Measurements from ENCODE around the gene OSBPL3. TPM values are rescaled to one million over a fixed set of nuclear protein-coding genes. Genes with fewer than 3 reads are reported as not detected.

The OSBPL3 gene
- total RNA-seq, 1 experiment from 2014 or later: 36.8 TPM

- ChIA-PET POLR2A (interaction anchor here (1.0 to 1.9 kb wide), 4 partner anchors 9 to 304 kb away, joined by 3 to 9 read pairs (median 5); partner anchors contain the start of genes CYCS and OSBPL3), RAD21 (ENCODE audit: low non-redundant PET in 1 of 2, low total read pairs in 2 of 2, uncharacterized antibody in 2 of 2, unreplicated experiment in 2 of 2) (interaction anchor here (0.8 to 1.0 kb wide), 4 partner anchors 157 to 273 kb away, joined by 3 read pairs; no protein-coding TSS in a partner anchor), CTCF (interaction anchor here (1.0 to 3.2 kb wide), 5 partner anchors 9 to 272 kb away, joined by 4 to 26 read pairs (median 10); no protein-coding TSS in a partner anchor)
- peak overlapping the region in 1 of 2 experiments; percentile 35; a peak in 2 of 4 replicates for H3K4me3 ChIP-seq (replicated peaks in 1 of 2; ENCODE audit: low read depth in 1 of 2, low read length in 2 of 2)
- H3K36me3 ChIP-seq (ENCODE audit: control insufficient read depth in 1 of 2, insufficient read depth in 2 of 2, low read length in 2 of 2): peaks cover 3 to 4% of the 10 kb centered on the region in 2 experiments; a peak in 3 of 4 replicates
- BruUV-seq (replicated peaks): TSS peak; percentile 91
- TF ChIP-seq SP1 (IDR thresholded peaks at IDR 0.05; ENCODE audit: low read depth) (no peak), TCF7L2 (IDR thresholded peaks at IDR 0.05; ENCODE audit: borderline replicate concordance, extremely low read depth, insufficient read depth, insufficient read length) (peak; percentile 60)
- peaks cover 63 to 70% of the 10 kb centered on the region in 2 experiments for H3K4me1 ChIP-seq (ENCODE audit: control insufficient read depth in 1 of 2, insufficient read depth in 2 of 2, low read length in 2 of 2)
- H3K9me3 ChIP-seq (ENCODE audit: control insufficient read depth in 1 of 2, insufficient read depth in 1 of 2, low read depth in 1 of 2, low read length in 2 of 2): no peaks in the 10 kb centered on the region
- intact Hi-C loops (cut with micrococcal nuclease): loop anchor here (5.0 kb wide), 1 partner anchor 86 kb away; no protein-coding TSS in a partner anchor
- peak overlapping the region; percentile 71 for H3K4me2 ChIP-seq (ENCODE audit: low read length)
- H3K9me2 ChIP-seq (ENCODE audit: insufficient read depth): no peaks in the 10 kb centered on the region
- no peaks in the 10 kb centered on the region for H4K20me1 ChIP-seq (ENCODE audit: insufficient read depth)
- no peak for ATAC-seq
- no peaks in the 10 kb centered on the region for H3K27me3 ChIP-seq (ENCODE audit: insufficient read depth, low read length)
- no peak overlapping the region for H2AFZ ChIP-seq (ENCODE audit: low read depth, low read length, poor library complexity, severe bottlenecking)
- H3K27ac ChIP-seq (ENCODE audit: low read depth, low read length): peak overlapping the region; percentile 84
- peak overlapping the region; percentile 65 for H3K9ac ChIP-seq (ENCODE audit: low read length)
- DNase-seq (ENCODE audit: low read depth, low spot score): no peak
- no peaks in the 10 kb centered on the region for H3K79me2 ChIP-seq (ENCODE audit: insufficient read depth, low read length)
Measured at GRCh38 chr7:24821754-24822054, 158.3 kb downstream of the OSBPL3 start.

GRCh38 chr7:24821045-24821753 is 158.8 kb downstream of the OSBPL3 start:
- no peaks in the 10 kb centered on the region for H4K20me1 ChIP-seq (ENCODE audit: insufficient read depth)
- H3K27ac ChIP-seq (ENCODE audit: low read depth, low read length): peak overlapping the region; percentile 84
- POLR2A ChIA-PET: interaction anchor here (1.0 to 1.9 kb wide), 5 partner anchors 9 to 304 kb away, joined by 3 to 9 read pairs (median 4); partner anchors contain the start of genes CYCS and OSBPL3
- H3K36me3 ChIP-seq (ENCODE audit: control insufficient read depth in 1 of 2, insufficient read depth in 2 of 2, low read length in 2 of 2): peaks cover 3 to 9% of the 10 kb centered on the region in 2 experiments; a peak in 3 of 4 replicates
- no peaks in the 10 kb centered on the region for H3K9me2 ChIP-seq (ENCODE audit: insufficient read depth)
- H2AFZ ChIP-seq (ENCODE audit: low read depth, low read length, poor library complexity, severe bottlenecking): no peak overlapping the region
- intact Hi-C loops (cut with micrococcal nuclease): loop anchor here (5.0 kb wide), 1 partner anchor 86 kb away; no protein-coding TSS in a partner anchor
- no peaks in the 10 kb centered on the region for H3K79me2 ChIP-seq (ENCODE audit: insufficient read depth, low read length)
- TSS peak; percentile 83 for BruUV-seq (replicated peaks)
- peaks cover 59 to 65% of the 10 kb centered on the region in 2 experiments for H3K4me1 ChIP-seq (ENCODE audit: control insufficient read depth in 1 of 2, insufficient read depth in 2 of 2, low read length in 2 of 2)
- RAD21 ChIA-PET (ENCODE audit: low non-redundant PET in 1 of 2, low total read pairs in 2 of 2, uncharacterized antibody in 2 of 2, unreplicated experiment in 2 of 2): interaction anchor here (0.8 to 1.8 kb wide), 6 partner anchors 158 to 273 kb away, joined by 3 to 6 read pairs (median 3); no protein-coding TSS in a partner anchor
- H3K4me2 ChIP-seq (ENCODE audit: low read length): peak overlapping the region; percentile 71
- CTCF ChIA-PET: interaction anchor here (0.8 to 3.2 kb wide), 9 partner anchors 9 to 272 kb away, joined by 3 to 26 read pairs (median 9); partner anchors contain the start of gene OSBPL3
- DNase-seq (ENCODE audit: low read depth, low spot score): peak; percentile 95
- no peaks in the 10 kb centered on the region for H3K9me3 ChIP-seq (ENCODE audit: control insufficient read depth in 1 of 2, insufficient read depth in 1 of 2, low read depth in 1 of 2, low read length in 2 of 2)
- H3K27me3 ChIP-seq (ENCODE audit: insufficient read depth, low read length): no peaks in the 10 kb centered on the region
- ATAC-seq: peak; percentile 75
- peak overlapping the region in 1 of 2 experiments; percentile 35; a peak in 2 of 4 replicates for H3K4me3 ChIP-seq (replicated peaks in 1 of 2; ENCODE audit: low read depth in 1 of 2, low read length in 2 of 2)
- H3K9ac ChIP-seq (ENCODE audit: low read length): peak overlapping the region; percentile 65
- peak in 1 of 3 experiments; percentile 37; a peak in 2 of 6 replicates for TF ChIP-seq CTCF (IDR thresholded peaks at IDR 0.05 in 2 of 3, conservative IDR thresholded peaks at IDR 0.05 in 1 of 3; ENCODE audit: borderline replicate concordance in 1 of 3, insufficient read depth in 1 of 3, low read depth in 2 of 3, low read length in 2 of 3)
- TF ChIP-seq TCF7L2 (IDR thresholded peaks at IDR 0.05; ENCODE audit: borderline replicate concordance, extremely low read depth, insufficient read depth, insufficient read length): peak; percentile 70
- no peak for TF ChIP-seq YY1 (IDR thresholded peaks at IDR 0.05; ENCODE audit: extremely low read depth, insufficient replicate concordance, low read depth, low read length)
- TF ChIP-seq RAD21 (IDR thresholded peaks at IDR 0.05; ENCODE audit: low read depth): peak; percentile 21; the same call in 1 of the 2 replicates
- no peak for TF ChIP-seq EZH2phosphoT487 (IDR thresholded peaks at IDR 0.05; ENCODE audit: borderline replicate concordance)
- peak; percentile 85 for TF ChIP-seq MAX (IDR thresholded peaks at IDR 0.05)
- peak; percentile 70 for TF ChIP-seq SIN3A (IDR thresholded peaks at IDR 0.05; ENCODE audit: low read depth)
- TF ChIP-seq ATF3 (IDR thresholded peaks at IDR 0.05): no peak; the same call in 1 of the 2 replicates
- peak; percentile 82 for TF ChIP-seq POLR2AphosphoS5 (IDR thresholded peaks at IDR 0.05; ENCODE audit: low read depth, low read length)
- no peak; the same call in 1 of the 2 replicates for TF ChIP-seq SRF (IDR thresholded peaks at IDR 0.05; ENCODE audit: low read depth)
- peak; percentile 92 for TF ChIP-seq CBX3 (IDR thresholded peaks at IDR 0.05; ENCODE audit: low read depth)
- no peak for TF ChIP-seq ZNF274 (IDR thresholded peaks at IDR 0.05; ENCODE audit: low read depth, low read length)
- TF ChIP-seq ELF1 (IDR thresholded peaks at IDR 0.05; ENCODE audit: borderline replicate concordance, low read depth): no peak

All from HCT116 (cell line).